IMR-90 (cell line): Measurements from ENCODE around the gene NLGN2.

Source experiments
- BHLHE40 ChIP-seq: fragments of 150-350 bp; IDR thresholded peaks from 2 replicates; pipeline ENCODE4 v1.6.1; 2016; ENCODE audit warnings: mild to moderate bottlenecking, low read depth, low read length
- MAFK ChIP-seq: IDR thresholded peaks from 2 replicates; pipeline ENCODE4 v1.6.1; 2012; ENCODE audit warnings: low read depth, low read length, improper control_type of control experiment
- POLR2A ChIP-seq: IDR thresholded peaks from 2 replicates; pipeline ENCODE4 v1.6.1; 2012; ENCODE audit warnings: mild to moderate bottlenecking, low read depth, low read length
- RAD21 ChIP-seq: IDR thresholded peaks from 2 replicates; pipeline ENCODE4 v1.6.1; 2012; ENCODE audit warnings: low read length, improper control_type of control experiment
- RCOR1 ChIP-seq: IDR thresholded peaks from 2 replicates; pipeline ENCODE4 v1.6.1; 2012; ENCODE audit warnings: mild to moderate bottlenecking, low read length, improper control_type of control experiment; ENCODE audit not compliant: insufficient replicate concordance
- TF ChIP-seq, protein P1 (sequence below): conservative IDR thresholded peaks from 2 replicates; pipeline ENCODE4 v1.5.1; 2012; ENCODE audit warnings: mild to moderate bottlenecking, low read depth, low read length, improper control_type of control experiment
- TF ChIP-seq, protein P2 (sequence below): fragments of 150-350 bp; IDR thresholded peaks from 2 replicates; pipeline ENCODE4 v1.6.1; 2017; ENCODE audit warnings: mild to moderate bottlenecking, antibody characterized with exemption, low read length, low read depth

DNA sequence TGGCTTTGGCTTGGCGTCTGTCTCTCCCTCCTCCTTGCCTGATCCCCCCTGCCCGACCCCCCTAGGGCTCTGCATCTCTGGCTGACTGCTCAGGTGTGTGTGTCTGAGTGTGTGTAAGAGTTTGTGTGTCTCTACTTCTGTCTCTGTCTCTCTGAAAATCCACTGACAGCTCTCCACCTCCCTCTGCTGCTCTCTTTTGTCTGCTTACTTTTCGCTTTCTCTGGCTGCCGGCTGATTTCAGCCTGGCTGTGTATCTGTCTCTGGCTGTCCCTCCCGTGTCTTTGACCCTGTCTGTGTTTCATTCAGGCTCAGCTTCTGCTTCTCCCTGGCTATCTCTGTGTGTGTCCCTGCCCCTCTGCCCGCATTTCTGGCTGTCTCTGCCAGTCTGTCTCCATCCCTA is 8.7 kb downstream of the NLGN2 start:
- TF ChIP-seq RCOR1 (no peak), MAFK (no peak), POLR2A (no peak), BHLHE40 (no peak), RAD21 (no peak)
- TF ChIP-seq, protein P1, sequence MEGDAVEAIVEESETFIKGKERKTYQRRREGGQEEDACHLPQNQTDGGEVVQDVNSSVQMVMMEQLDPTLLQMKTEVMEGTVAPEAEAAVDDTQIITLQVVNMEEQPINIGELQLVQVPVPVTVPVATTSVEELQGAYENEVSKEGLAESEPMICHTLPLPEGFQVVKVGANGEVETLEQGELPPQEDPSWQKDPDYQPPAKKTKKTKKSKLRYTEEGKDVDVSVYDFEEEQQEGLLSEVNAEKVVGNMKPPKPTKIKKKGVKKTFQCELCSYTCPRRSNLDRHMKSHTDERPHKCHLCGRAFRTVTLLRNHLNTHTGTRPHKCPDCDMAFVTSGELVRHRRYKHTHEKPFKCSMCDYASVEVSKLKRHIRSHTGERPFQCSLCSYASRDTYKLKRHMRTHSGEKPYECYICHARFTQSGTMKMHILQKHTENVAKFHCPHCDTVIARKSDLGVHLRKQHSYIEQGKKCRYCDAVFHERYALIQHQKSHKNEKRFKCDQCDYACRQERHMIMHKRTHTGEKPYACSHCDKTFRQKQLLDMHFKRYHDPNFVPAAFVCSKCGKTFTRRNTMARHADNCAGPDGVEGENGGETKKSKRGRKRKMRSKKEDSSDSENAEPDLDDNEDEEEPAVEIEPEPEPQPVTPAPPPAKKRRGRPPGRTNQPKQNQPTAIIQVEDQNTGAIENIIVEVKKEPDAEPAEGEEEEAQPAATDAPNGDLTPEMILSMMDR, result no peak
- TF ChIP-seq, protein P2, sequence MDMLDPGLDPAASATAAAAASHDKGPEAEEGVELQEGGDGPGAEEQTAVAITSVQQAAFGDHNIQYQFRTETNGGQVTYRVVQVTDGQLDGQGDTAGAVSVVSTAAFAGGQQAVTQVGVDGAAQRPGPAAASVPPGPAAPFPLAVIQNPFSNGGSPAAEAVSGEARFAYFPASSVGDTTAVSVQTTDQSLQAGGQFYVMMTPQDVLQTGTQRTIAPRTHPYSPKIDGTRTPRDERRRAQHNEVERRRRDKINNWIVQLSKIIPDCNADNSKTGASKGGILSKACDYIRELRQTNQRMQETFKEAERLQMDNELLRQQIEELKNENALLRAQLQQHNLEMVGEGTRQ, result no peak
